ENCODE results near the gene NPIPA3. TPM values are rescaled to one million over a fixed set of nuclear protein-coding genes. Genes with fewer than 3 reads are reported as not detected.
"Not testable (repeated sequence)": the region's sequence is repeated elsewhere in the genome, so short reads cannot be mapped to it uniquely, and the experiment has no call there.

Gene NPIPA3
- total RNA-seq, 1 donor from 2014 or later = 4.4 TPM

DNA sequence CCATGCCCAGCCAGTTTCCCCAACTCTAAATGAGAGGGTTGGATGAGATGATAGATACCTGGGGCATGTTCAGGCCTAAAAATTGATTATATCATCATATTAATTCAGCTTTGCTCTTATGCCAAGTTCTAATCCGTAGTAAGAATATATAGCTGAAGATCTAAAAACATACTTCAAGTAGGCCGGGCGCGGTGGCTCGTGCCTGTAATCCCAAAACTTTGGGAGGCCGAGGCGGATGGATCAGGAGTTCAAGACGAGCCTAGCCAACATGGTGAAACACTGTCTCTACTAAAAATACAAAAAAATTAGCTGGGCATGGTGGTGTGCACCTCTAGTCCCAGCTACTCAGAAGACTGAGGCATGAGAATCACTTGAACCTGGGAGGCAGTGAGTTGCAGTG is 21.1 kb upstream of the NPIPA3 start:
- no peak for DNase-seq (ENCODE audit: low spot score in 2 of 2, unreplicated experiment in 2 of 2)
- peaks cover 6% of the 10 kb centered on the region for H3K27me3 Mint-ChIP-seq (ENCODE audit: low read depth)
- no peak overlapping the region for H3K27ac Mint-ChIP-seq
- H3K4me1 Mint-ChIP-seq = no peaks in the 10 kb centered on the region
- H3K4me3 Mint-ChIP-seq = no peak overlapping the region
- peaks cover 4% of the 10 kb centered on the region for H3K9me3 Mint-ChIP-seq
- TF ChIP-seq, protein P1, sequence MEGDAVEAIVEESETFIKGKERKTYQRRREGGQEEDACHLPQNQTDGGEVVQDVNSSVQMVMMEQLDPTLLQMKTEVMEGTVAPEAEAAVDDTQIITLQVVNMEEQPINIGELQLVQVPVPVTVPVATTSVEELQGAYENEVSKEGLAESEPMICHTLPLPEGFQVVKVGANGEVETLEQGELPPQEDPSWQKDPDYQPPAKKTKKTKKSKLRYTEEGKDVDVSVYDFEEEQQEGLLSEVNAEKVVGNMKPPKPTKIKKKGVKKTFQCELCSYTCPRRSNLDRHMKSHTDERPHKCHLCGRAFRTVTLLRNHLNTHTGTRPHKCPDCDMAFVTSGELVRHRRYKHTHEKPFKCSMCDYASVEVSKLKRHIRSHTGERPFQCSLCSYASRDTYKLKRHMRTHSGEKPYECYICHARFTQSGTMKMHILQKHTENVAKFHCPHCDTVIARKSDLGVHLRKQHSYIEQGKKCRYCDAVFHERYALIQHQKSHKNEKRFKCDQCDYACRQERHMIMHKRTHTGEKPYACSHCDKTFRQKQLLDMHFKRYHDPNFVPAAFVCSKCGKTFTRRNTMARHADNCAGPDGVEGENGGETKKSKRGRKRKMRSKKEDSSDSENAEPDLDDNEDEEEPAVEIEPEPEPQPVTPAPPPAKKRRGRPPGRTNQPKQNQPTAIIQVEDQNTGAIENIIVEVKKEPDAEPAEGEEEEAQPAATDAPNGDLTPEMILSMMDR (IDR thresholded peaks at IDR 0.05; ENCODE audit: unreplicated experiment) = no peak
- no peaks in the 10 kb centered on the region for H3K36me3 Mint-ChIP-seq

DNA sequence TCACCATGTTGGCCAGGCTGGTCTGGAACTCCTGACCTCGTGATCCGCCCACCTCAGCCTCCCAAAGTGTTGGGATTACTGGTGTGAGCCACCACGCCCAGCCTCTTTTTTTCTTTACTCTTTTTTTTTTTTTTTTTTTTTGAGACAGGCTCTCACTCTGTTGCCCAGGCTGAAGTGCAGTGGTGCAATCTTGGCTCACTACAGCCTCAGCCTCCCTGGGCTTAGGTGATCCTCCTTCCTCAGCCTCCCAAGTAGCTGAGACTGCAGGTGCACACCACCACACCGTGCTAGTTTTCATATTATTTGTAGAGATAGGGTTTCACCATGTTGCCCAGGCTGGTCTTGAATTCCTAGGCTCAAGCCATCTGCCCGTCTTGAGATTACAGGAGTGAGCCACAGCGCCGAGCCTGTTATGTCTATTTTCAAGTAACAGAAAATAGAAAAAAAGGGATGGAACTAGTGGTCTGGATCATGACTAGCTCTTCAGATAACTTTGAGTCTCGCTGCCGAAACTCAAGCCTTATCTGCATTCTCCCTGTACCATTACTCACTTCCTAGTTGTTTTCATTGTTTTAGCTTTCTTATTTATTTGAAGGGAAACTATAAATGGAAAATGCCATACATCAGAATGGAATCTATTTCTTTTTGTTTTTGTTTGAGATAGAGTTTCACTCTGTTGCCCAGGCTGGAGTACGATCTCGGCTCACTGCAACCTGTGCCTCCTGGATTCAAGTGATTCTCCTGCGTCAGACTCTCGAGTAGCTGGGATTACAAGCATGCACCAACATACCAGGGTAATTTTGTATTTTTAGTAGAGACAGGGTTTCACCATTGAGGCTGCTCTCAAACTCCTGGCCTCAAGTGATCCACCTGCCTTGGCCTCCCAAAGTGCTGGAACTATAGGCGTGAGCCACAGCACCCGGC is 17.1 kb upstream of the NPIPA3 start:
- not testable (repeated sequence) for H3K4me1 Mint-ChIP-seq; DNase-seq (ENCODE audit: low spot score in 2 of 2, unreplicated experiment in 2 of 2); H3K4me3 Mint-ChIP-seq; H3K9me3 Mint-ChIP-seq; H3K36me3 Mint-ChIP-seq; H3K27me3 Mint-ChIP-seq (ENCODE audit: low read depth); H3K27ac Mint-ChIP-seq

DNA sequence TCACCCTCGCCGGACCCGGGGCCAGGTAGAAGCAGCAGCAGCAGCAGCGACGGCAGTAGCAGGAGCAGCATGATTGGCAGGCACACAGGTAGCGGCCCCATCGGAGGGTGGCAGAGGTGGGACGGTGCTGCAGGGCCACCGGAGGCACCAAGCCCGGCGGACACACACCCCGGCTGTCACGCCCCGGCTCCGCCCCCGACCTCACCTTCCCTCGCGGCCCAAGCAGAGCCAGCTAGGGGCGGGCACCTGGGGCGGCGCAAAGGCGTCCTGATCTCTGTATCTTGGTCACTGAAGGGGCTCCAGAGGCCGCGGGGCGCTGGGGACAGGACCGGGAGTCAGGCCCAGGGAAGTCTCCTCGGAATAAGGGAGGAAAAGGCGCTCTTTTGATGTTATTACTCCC is 9.1 kb upstream of the NPIPA3 start, which contains the start of gene PLA2G10:
Gene PLA2G10 (minus strand): TSS at position 180 of the 400 bp plus-strand sequence. CDS start 79 bp downstream, at position 101.
- H3K27ac Mint-ChIP-seq, H3K4me3 Mint-ChIP-seq: not testable (repeated sequence)

DNA sequence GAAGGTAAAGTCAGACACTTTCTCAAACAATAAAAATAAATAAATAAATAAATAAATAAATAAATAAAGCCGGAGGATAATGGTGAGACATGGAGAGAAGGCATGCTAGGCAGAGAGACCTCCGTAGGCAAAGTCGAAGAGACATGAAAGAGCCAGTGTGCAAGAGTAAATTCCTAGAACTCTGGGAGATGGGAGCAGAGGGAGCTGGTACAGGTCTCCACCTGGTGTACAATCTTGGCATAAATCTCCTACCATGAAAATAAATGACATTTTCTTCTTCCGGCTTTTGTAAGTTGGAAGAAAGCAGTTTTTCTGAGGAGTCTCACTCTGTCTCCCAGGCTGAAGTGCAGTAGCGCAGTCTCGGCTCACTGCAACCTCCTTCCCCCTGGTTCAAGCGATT is 1.4 kb upstream of the NPIPA3 start:
- not testable (repeated sequence) for H3K4me1 Mint-ChIP-seq; H3K4me3 Mint-ChIP-seq; H3K27me3 Mint-ChIP-seq (ENCODE audit: low read depth); H3K27ac Mint-ChIP-seq; H3K36me3 Mint-ChIP-seq; H3K9me3 Mint-ChIP-seq; DNase-seq (ENCODE audit: low spot score in 2 of 2, unreplicated experiment in 2 of 2)

More for the DNA sequence above, 9.1 kb upstream of the NPIPA3 start, which contains the start of gene PLA2G10:
- not testable (repeated sequence) for DNase-seq (ENCODE audit: low spot score in 2 of 2, unreplicated experiment in 2 of 2); H3K36me3 Mint-ChIP-seq; H3K9me3 Mint-ChIP-seq; H3K27me3 Mint-ChIP-seq (ENCODE audit: low read depth); H3K4me1 Mint-ChIP-seq

DNA sequence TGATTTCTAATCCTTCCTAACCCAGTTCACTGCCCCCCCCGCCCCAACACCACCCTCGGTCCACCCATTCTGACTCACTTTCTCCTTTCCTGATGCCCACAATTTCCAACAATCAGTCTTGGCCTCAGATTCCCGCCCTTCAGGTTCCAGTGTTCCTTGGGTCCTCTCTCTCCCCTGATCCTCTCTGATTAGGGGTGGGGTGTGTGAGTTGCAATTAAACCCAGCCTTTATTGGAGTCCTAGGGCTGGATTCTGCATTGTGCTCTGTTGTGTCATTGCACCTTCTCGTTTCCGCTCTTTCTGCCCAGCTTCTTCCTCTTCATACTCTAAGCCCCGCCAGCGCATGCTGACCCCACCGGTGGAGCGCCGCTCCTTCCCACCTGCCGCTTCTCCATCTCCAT is 539 bp upstream of the NPIPA3 start:
- not testable (repeated sequence) for H3K4me3 Mint-ChIP-seq; H3K4me1 Mint-ChIP-seq; H3K27me3 Mint-ChIP-seq (ENCODE audit: low read depth); H3K36me3 Mint-ChIP-seq; H3K27ac Mint-ChIP-seq; DNase-seq (ENCODE audit: low spot score in 2 of 2, unreplicated experiment in 2 of 2); H3K9me3 Mint-ChIP-seq

DNA sequence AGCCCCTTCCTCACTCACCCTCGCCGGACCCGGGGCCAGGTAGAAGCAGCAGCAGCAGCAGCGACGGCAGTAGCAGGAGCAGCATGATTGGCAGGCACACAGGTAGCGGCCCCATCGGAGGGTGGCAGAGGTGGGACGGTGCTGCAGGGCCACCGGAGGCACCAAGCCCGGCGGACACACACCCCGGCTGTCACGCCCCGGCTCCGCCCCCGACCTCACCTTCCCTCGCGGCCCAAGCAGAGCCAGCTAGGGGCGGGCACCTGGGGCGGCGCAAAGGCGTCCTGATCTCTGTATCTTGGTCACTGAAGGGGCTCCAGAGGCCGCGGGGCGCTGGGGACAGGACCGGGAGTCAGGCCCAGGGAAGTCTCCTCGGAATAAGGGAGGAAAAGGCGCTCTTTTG is 30.0 kb downstream of the NPIPA3 start:
- DNase-seq (ENCODE audit: low spot score in 2 of 2, unreplicated experiment in 2 of 2) = not testable (repeated sequence)

DNA sequence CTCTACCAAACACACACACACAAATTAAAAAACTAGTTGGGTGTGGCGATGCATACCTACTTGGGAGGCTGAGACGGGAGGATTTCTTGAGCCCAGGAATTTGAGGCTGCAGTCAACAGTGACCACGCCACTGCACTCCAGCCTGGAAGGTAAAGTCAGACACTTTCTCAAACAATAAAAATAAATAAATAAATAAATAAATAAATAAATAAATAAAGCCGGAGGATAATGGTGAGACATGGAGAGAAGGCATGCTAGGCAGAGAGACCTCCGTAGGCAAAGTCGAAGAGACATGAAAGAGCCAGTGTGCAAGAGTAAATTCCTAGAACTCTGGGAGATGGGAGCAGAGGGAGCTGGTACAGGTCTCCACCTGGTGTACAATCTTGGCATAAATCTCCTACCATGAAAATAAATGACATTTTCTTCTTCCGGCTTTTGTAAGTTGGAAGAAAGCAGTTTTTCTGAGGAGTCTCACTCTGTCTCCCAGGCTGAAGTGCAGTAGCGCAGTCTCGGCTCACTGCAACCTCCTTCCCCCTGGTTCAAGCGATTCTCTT is 37.7 kb downstream of the NPIPA3 start:
- H3K27me3 Mint-ChIP-seq (ENCODE audit: low read depth); H3K4me1 Mint-ChIP-seq; DNase-seq (ENCODE audit: low spot score in 2 of 2, unreplicated experiment in 2 of 2); H3K4me3 Mint-ChIP-seq; H3K9me3 Mint-ChIP-seq; H3K36me3 Mint-ChIP-seq; H3K27ac Mint-ChIP-seq: not testable (repeated sequence)

More for the DNA sequence above, 30.0 kb downstream of the NPIPA3 start:
- H3K4me3 Mint-ChIP-seq; H3K4me1 Mint-ChIP-seq; H3K27ac Mint-ChIP-seq; H3K36me3 Mint-ChIP-seq; H3K27me3 Mint-ChIP-seq (ENCODE audit: low read depth); H3K9me3 Mint-ChIP-seq: not testable (repeated sequence)

DNA sequence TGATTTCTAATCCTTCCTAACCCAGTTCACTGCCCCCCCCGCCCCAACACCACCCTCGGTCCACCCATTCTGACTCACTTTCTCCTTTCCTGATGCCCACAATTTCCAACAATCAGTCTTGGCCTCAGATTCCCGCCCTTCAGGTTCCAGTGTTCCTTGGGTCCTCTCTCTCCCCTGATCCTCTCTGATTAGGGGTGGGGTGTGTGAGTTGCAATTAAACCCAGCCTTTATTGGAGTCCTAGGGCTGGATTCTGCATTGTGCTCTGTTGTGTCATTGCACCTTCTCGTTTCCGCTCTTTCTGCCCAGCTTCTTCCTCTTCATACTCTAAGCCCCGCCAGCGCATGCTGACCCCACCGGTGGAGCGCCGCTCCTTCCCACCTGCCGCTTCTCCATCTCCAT is 38.6 kb downstream of the NPIPA3 start:
- not testable (repeated sequence) for H3K4me3 Mint-ChIP-seq; H3K9me3 Mint-ChIP-seq; H3K36me3 Mint-ChIP-seq; H3K27ac Mint-ChIP-seq; H3K4me1 Mint-ChIP-seq; H3K27me3 Mint-ChIP-seq (ENCODE audit: low read depth); DNase-seq (ENCODE audit: low spot score in 2 of 2, unreplicated experiment in 2 of 2)

DNA sequence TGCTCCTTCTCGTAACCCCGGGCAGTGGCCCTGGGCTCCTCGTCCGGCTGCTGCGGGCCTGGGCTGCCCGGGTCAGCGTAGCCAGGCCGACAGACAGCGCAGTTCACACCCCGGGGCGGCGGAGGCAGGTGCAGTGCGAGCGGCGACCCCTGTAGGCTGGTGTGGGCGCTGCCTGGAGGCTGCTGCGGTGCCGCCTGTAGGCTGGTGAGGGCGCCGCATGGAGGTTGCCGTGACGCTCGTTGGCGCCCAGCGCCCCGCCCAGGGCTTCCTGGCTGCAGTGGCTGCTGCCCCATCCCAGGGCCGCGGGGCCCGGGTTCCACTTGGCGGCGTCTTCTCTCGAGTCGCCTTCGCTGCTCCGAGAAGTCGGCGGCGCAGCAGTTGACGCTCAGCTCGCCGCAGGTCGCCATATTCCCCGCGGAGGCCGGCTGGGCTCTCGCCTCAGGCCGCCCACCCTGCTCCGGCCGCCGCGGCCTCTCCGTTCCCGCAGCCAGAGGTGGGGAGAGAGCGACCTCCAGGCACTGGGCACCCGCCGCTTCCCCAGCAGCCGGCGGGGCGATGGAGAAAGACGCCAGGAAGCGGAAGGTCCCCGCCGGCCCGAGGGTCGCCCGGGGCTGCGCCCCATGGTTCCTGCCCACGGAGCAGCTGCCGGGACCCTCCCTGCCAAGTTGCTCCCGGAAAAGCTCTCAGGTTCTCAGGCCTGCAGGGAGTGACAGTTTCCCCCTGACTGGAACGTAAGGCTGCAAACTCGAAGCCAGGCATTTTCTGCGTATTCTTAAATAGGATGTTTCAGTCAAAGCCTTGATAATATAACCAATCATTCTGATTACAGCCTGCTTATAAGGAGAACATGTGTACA is 39.3 kb downstream of the NPIPA3 start, which contains the start of gene NPIPA2:
Gene NPIPA2 (plus strand): TSS at position 261 of the 856 bp plus-strand sequence. CDS start 5,533 bp downstream, outside the sequence.
- H3K4me3 Mint-ChIP-seq, H3K4me1 Mint-ChIP-seq: not testable (repeated sequence)

DNA sequence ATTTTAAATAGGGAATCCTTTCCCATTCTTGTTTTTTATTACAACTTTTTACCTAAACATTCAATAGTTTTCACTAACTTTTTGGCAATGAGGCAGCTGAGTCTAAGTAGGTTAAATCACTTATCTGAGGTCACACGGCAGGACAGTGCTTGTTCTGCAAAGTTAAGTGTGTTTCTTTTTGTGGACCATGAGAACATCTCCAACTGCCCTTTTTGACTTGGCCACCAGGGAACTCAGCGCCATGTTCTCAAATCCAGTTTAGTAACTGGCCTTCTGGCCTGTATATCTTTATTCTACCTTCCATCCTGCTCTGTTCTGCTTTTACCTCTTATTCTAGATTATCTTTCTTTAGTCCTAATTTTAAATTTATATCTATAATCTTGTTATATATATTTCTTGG is 70.4 kb downstream of the NPIPA3 start:
- H3K27me3 Mint-ChIP-seq (ENCODE audit: low read depth); H3K4me3 Mint-ChIP-seq; H3K36me3 Mint-ChIP-seq; H3K9me3 Mint-ChIP-seq; DNase-seq (ENCODE audit: low spot score in 2 of 2, unreplicated experiment in 2 of 2); H3K4me1 Mint-ChIP-seq; H3K27ac Mint-ChIP-seq: not testable (repeated sequence)

More for the DNA sequence above, 39.3 kb downstream of the NPIPA3 start, which contains the start of gene NPIPA2:
- not testable (repeated sequence) for H3K36me3 Mint-ChIP-seq; H3K27me3 Mint-ChIP-seq (ENCODE audit: low read depth); H3K9me3 Mint-ChIP-seq; DNase-seq (ENCODE audit: low spot score in 2 of 2, unreplicated experiment in 2 of 2); H3K27ac Mint-ChIP-seq

DNA sequence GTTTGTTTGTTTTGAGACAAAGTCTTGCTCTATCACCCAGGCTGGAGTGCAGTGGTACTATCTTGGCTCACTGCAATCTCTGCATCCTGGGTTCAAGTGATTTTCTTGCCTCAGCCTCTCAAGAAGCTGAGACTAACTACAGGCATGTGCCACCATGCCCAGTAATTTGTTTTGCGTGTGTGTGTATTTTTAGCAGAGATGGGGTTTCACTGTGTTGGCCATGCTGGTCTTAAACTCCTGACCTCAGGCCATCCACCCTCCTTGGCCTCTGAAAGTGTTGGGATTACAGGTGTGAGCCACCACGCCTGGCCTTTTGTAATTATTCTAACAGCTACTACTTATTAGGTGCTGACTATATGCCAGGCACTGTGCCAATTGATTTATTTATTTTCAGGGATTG is 72.4 kb downstream of the NPIPA3 start:
- H3K9me3 Mint-ChIP-seq; H3K4me3 Mint-ChIP-seq; H3K36me3 Mint-ChIP-seq; H3K27ac Mint-ChIP-seq; H3K4me1 Mint-ChIP-seq; H3K27me3 Mint-ChIP-seq (ENCODE audit: low read depth); DNase-seq (ENCODE audit: low spot score in 2 of 2, unreplicated experiment in 2 of 2): not testable (repeated sequence)

Measured in mesothelial cell of epicardium (in vitro differentiated cells).